ENCODE results near the gene OPCML.

Gene OPCML

DNA sequence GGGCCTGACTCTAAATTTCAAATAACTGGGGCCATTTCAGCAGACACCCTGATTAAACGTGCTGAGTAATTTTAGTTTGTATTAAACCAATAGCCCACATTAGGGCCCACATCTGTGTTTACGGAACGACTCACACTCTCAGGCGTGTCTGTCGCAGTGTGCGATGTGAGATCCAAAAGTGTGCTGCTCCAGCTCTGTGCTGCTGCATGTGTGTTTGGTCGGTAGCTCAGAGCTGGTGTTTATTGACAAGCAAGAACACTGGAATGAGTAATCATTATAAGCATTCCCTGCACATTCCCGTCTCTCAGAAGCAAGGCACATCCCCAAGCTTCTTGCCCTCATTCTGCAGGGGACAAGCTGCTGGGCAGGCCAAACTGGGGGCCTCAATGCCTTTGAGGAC lies 7.8 kb downstream of the OPCML start:
- H3K27me3 ChIP-seq (ENCODE audit: insufficient read depth, low read depth, severe bottlenecking), result no peaks in the 10 kb centered on the region
- TF ChIP-seq, protein P1, sequence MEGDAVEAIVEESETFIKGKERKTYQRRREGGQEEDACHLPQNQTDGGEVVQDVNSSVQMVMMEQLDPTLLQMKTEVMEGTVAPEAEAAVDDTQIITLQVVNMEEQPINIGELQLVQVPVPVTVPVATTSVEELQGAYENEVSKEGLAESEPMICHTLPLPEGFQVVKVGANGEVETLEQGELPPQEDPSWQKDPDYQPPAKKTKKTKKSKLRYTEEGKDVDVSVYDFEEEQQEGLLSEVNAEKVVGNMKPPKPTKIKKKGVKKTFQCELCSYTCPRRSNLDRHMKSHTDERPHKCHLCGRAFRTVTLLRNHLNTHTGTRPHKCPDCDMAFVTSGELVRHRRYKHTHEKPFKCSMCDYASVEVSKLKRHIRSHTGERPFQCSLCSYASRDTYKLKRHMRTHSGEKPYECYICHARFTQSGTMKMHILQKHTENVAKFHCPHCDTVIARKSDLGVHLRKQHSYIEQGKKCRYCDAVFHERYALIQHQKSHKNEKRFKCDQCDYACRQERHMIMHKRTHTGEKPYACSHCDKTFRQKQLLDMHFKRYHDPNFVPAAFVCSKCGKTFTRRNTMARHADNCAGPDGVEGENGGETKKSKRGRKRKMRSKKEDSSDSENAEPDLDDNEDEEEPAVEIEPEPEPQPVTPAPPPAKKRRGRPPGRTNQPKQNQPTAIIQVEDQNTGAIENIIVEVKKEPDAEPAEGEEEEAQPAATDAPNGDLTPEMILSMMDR (IDR thresholded peaks at IDR 0.05; ENCODE audit: low read depth, low read length), result no peak
- H3K4me3 ChIP-seq (ENCODE audit: low read depth, low read length), result no peak overlapping the region
- H3K36me3 ChIP-seq, result no peaks in the 10 kb centered on the region
- H3K27ac ChIP-seq, result no peak overlapping the region
- no peaks in the 10 kb centered on the region for H3K9me3 ChIP-seq (ENCODE audit: severe bottlenecking)
- DNase-seq, result no peak

DNA sequence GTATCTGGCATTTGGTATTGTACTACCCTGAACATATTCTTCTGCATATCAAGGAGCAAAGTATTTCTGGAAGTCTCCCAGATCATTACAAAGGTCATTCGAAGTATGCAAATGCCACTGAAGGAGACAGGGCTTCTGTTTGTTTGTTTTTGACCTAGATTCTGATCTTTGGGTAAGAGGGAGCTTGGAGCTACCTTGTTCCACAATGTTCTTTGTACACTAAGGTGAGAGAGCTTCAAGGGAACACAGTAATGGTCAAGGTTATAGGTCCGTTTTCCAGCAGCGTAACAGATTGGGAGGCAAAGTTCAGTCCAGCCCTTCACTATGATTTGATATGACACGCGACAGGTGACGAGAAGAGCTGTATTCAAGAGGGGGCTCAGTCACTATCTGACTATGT lies 10.0 kb downstream of the OPCML start:
- no peak for DNase-seq
- TF ChIP-seq, protein P1 (IDR thresholded peaks at IDR 0.05; ENCODE audit: low read depth, low read length), result no peak
- no peak overlapping the region for H3K4me3 ChIP-seq (ENCODE audit: low read depth, low read length)
- H3K36me3 ChIP-seq, result no peaks in the 10 kb centered on the region
- H3K27ac ChIP-seq, result no peak overlapping the region
- no peaks in the 10 kb centered on the region for H3K27me3 ChIP-seq (ENCODE audit: insufficient read depth, low read depth, severe bottlenecking)
- no peaks in the 10 kb centered on the region for H3K9me3 ChIP-seq (ENCODE audit: severe bottlenecking)

DNA sequence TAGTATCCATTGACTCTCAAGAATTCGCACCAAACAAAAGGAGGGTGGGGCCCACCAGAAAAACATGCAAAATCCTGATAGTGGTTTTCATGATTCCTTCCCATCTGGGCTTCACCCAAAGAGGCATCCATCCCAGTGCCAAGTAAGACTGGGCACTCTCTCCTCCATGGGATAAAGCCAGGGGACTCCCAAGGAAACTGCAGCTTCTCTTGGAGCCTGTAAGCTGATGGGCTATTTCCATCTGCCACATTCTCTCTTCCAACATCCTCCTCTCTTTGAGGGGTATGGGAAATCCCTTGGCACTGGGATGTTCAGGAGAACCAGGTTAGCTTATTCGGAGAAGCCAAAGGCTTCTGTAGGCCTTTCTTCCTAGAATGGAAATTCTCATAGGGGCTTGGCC lies 10.8 kb downstream of the OPCML start:
- Histone ChIP-seq H3K9me3 (ENCODE audit: severe bottlenecking) (no peaks in the 10 kb centered on the region), H3K4me3 (ENCODE audit: low read depth, low read length) (no peak overlapping the region), H3K36me3 (no peaks in the 10 kb centered on the region), H3K27ac (no peak overlapping the region), H3K27me3 (ENCODE audit: insufficient read depth, low read depth, severe bottlenecking) (no peaks in the 10 kb centered on the region)
- TF ChIP-seq, protein P1 (IDR thresholded peaks at IDR 0.05; ENCODE audit: low read depth, low read length), result no peak
- DNase-seq, result no peak

DNA sequence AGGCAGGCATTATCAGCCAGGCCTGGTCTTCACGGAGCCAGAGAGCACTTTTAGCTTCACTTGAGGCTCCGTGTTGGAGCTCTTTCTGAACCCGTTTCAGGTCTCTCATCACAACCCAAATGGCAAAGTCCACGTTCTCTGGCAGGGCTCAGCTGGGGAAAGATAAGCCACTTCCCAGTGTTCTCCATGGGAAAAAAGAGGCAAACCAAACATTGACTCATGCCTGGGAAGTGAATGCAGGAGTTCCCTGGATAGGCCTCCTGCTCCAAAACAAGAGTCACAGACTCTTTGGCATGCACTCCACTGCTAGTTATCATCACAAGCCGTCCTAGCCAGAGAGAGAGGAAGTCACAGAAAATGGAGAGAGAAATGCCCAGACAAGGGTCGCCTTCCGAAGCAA lies 11.6 kb downstream of the OPCML start:
- Histone ChIP-seq H3K27me3 (ENCODE audit: insufficient read depth, low read depth, severe bottlenecking) (no peaks in the 10 kb centered on the region), H3K27ac (no peak overlapping the region), H3K4me3 (ENCODE audit: low read depth, low read length) (no peak overlapping the region), H3K9me3 (ENCODE audit: severe bottlenecking) (no peaks in the 10 kb centered on the region), H3K36me3 (no peaks in the 10 kb centered on the region)
- no peak for DNase-seq
- TF ChIP-seq, protein P1 (IDR thresholded peaks at IDR 0.05; ENCODE audit: low read depth, low read length), result no peak

DNA sequence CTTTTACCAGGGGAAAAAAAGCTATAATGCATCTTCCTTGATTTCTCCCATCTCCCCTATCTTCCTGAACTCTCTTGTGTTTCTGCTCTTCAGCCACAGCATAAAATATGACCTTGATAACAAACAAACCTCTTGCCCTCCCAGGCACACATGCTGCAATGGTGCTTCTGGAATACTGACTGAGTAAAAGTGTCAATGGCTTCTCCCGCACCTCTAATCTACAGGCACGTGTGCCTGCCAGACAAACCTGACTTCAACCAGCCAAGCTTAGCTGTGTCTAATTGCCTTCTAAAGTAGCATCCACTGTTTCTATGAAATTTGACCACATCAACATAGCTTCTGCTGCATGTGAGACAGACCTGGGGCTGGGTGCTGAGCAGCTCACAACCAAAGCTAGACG lies 12.7 kb downstream of the OPCML start:
- no peaks in the 10 kb centered on the region for H3K36me3 ChIP-seq
- no peaks in the 10 kb centered on the region for H3K27me3 ChIP-seq (ENCODE audit: insufficient read depth, low read depth, severe bottlenecking)
- no peaks in the 10 kb centered on the region for H3K9me3 ChIP-seq (ENCODE audit: severe bottlenecking)
- no peak overlapping the region for H3K4me3 ChIP-seq (ENCODE audit: low read depth, low read length)
- no peak overlapping the region for H3K27ac ChIP-seq
- no peak for DNase-seq
- TF ChIP-seq, protein P1 (IDR thresholded peaks at IDR 0.05; ENCODE audit: low read depth, low read length), result no peak

DNA sequence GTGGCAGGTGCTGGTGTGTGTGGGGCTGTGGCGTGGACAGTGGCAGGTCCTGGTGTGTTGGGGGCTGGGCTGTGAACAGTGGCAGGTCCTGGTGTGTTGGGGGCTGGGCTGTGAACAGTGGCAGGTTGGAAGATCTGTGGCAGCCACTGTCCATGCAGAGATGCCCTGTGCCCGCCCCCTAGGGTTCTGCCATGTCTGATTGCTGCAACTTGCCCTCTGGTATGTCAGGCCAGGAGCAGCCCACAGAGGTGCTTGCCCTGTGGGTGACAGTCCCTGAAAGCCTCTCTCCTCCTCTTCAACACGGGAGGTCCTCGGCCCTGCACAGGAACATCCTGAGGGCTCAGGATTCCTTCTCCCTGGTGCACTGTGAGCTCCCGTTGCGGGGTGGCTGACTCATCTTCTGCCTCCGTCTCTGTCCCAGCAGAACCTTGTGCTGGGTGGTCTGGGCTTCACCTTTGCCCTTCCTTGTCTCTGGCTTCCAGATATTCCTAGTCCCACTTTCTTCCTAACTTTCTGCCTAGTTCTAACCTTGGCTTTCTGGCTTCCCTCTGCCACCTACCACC lies 13.5 kb downstream of the OPCML start:
- H3K4me3 ChIP-seq (ENCODE audit: low read depth, low read length), result no peak overlapping the region
- no peaks in the 10 kb centered on the region for H3K9me3 ChIP-seq (ENCODE audit: severe bottlenecking)
- TF ChIP-seq, protein P1 (IDR thresholded peaks at IDR 0.05; ENCODE audit: low read depth, low read length), result no peak
- no peaks in the 10 kb centered on the region for H3K27me3 ChIP-seq (ENCODE audit: insufficient read depth, low read depth, severe bottlenecking)
- no peak overlapping the region for H3K27ac ChIP-seq
- no peaks in the 10 kb centered on the region for H3K36me3 ChIP-seq
- no peak for DNase-seq

All from WERI-Rb-1 (cell line).